ENCODE data around the gene SERTM2.

SERTM2 gene

GRCh38 chrX:111483135-111483534 lies 28.3 kb upstream of the SERTM2 start:
- no peak for TF ChIP-seq CTCF (IDR thresholded peaks at IDR 0.05)
- Histone ChIP-seq H3K4me3 (ENCODE audit: low read depth in 1 of 2, low read length in 1 of 2) (no peak overlapping the region), H3K36me3 (no peaks in the 10 kb centered on the region), H3K9me3 (no peaks in the 10 kb centered on the region), H3K27me3 (no peaks in the 10 kb centered on the region), H3K27ac (no peak overlapping the region), H3K4me1 (ENCODE audit: control insufficient read depth in 1 of 2, insufficient read depth in 1 of 2, low read depth in 1 of 2, low read length in 1 of 2) (no peaks in the 10 kb centered on the region)

GRCh38 chrX:111483881-111484280 lies 27.6 kb upstream of the SERTM2 start:
- Histone ChIP-seq H3K27ac (no peak overlapping the region), H3K4me3 (ENCODE audit: low read depth in 1 of 2, low read length in 1 of 2) (no peak overlapping the region), H3K36me3 (no peaks in the 10 kb centered on the region), H3K27me3 (no peaks in the 10 kb centered on the region), H3K9me3 (no peaks in the 10 kb centered on the region), H3K4me1 (ENCODE audit: control insufficient read depth in 1 of 2, insufficient read depth in 1 of 2, low read depth in 1 of 2, low read length in 1 of 2) (no peaks in the 10 kb centered on the region)
- TF ChIP-seq CTCF (IDR thresholded peaks at IDR 0.05), result no peak

GRCh38 chrX:111490688-111491087 lies 20.8 kb upstream of the SERTM2 start:
- Histone ChIP-seq H3K4me3 (ENCODE audit: low read depth in 1 of 2, low read length in 1 of 2) (no peak overlapping the region), H3K36me3 (no peaks in the 10 kb centered on the region), H3K27ac (no peak overlapping the region), H3K9me3 (no peaks in the 10 kb centered on the region), H3K4me1 (ENCODE audit: control insufficient read depth in 1 of 2, insufficient read depth in 1 of 2, low read depth in 1 of 2, low read length in 1 of 2) (no peaks in the 10 kb centered on the region), H3K27me3 (no peaks in the 10 kb centered on the region)
- no peak for TF ChIP-seq CTCF (IDR thresholded peaks at IDR 0.05)

GRCh38 chrX:111492085-111492484 lies 19.4 kb upstream of the SERTM2 start:
- no peak for TF ChIP-seq CTCF (IDR thresholded peaks at IDR 0.05)
- Histone ChIP-seq H3K4me1 (ENCODE audit: control insufficient read depth in 1 of 2, insufficient read depth in 1 of 2, low read depth in 1 of 2, low read length in 1 of 2) (no peaks in the 10 kb centered on the region), H3K27me3 (no peaks in the 10 kb centered on the region), H3K4me3 (ENCODE audit: low read depth in 1 of 2, low read length in 1 of 2) (no peak overlapping the region), H3K36me3 (no peaks in the 10 kb centered on the region), H3K27ac (no peak overlapping the region), H3K9me3 (no peaks in the 10 kb centered on the region)

GRCh38 chrX:111498538-111499103 lies 12.8 kb upstream of the SERTM2 start:
- Histone ChIP-seq H3K9me3 (no peaks in the 10 kb centered on the region), H3K36me3 (no peaks in the 10 kb centered on the region), H3K27me3 (no peaks in the 10 kb centered on the region), H3K4me3 (ENCODE audit: low read depth in 1 of 2, low read length in 1 of 2) (no peak overlapping the region), H3K27ac (no peak overlapping the region), H3K4me1 (ENCODE audit: control insufficient read depth in 1 of 2, insufficient read depth in 1 of 2, low read depth in 1 of 2, low read length in 1 of 2) (no peaks in the 10 kb centered on the region)
- no peak for TF ChIP-seq CTCF (IDR thresholded peaks at IDR 0.05)
